Thymus (tissue), 11 donors: Measurements from ENCODE around the gene TYSND1. TPM values are rescaled to one million over a fixed set of nuclear protein-coding genes. Genes with fewer than 3 reads are reported as not detected.

Experiments
- DNase-seq, 9 donors: peaks; one replicate each; pipeline ENCODE4 v3.0.0-alpha.2; 2013; ENCODE audit warnings: low spot score in 9 of 9, low read depth in 6 of 9, missing footprints in 1 of 9
- H3K27ac ChIP-seq, 2 donors: one replicate each; pipeline ENCODE4 v1.5.1; 2013; ENCODE audit warnings: control low read depth in 1 of 2, low read depth in 1 of 2, low read length in 1 of 2, mild to moderate bottlenecking in 1 of 2, moderate library complexity in 1 of 2
- H3K27me3 ChIP-seq, 2 donors: one replicate each; pipeline ENCODE4 v1.5.1; 2013; ENCODE audit warnings: low read length in 1 of 2; ENCODE audit not compliant: control insufficient read depth in 2 of 2, insufficient read depth in 1 of 2
- H3K36me3 ChIP-seq, 2 donors: one replicate each; pipeline ENCODE4 v1.5.1; 2013; ENCODE audit warnings: low read length in 1 of 2, mild to moderate bottlenecking in 1 of 2, moderate library complexity in 1 of 2; ENCODE audit not compliant: control insufficient read depth in 2 of 2, insufficient read depth in 2 of 2
- H3K4me1 ChIP-seq, 2 donors: one replicate each; pipeline ENCODE4 v1.5.1; 2013; ENCODE audit warnings: low read length in 2 of 2; ENCODE audit not compliant: control insufficient read depth in 2 of 2, insufficient read depth in 2 of 2
- H3K4me3 ChIP-seq, 2 donors: one replicate each; pipeline ENCODE4 v1.5.1; 2013; ENCODE audit warnings: low read length in 2 of 2, control low read depth in 1 of 2, mild to moderate bottlenecking in 1 of 2
- H3K9me3 ChIP-seq, 2 donors: one replicate each; pipeline ENCODE4 v1.5.1; 2013; ENCODE audit warnings: low read length in 1 of 2, mild to moderate bottlenecking in 1 of 2; ENCODE audit not compliant: control insufficient read depth in 2 of 2, insufficient read depth in 1 of 2
- WGBS: extraction: QIAGEN DNeasy Blood & Tissue Kit; methylation state at CpG from one replicate; pipeline ENCODE4 v1.1.7; 2013; 5-methylcytosine and 5-hydroxymethylcytosine counted together
- polyA plus RNA-seq: library from polyadenylated mRNA; stranded (reverse); fragments of 200-250 nt; gene quantifications from one replicate; pipeline ENCODE4 v1.2.3, GENCODE V29; 2013
- total RNA-seq: library from RNA; stranded (reverse); fragments of 120-200 nt; gene quantifications from one replicate; pipeline ENCODE4 v1.2.4, GENCODE V29; 2013
- donor health status: healthy.

TYSND1 gene
- total and polyA plus RNA-seq, 2 donors = 8.1 to 18.1 TPM

GRCh38 chr10:70140297-70140696 lies 6.2 kb downstream of the TYSND1 start:
- Histone ChIP-seq H3K4me3 (no peak overlapping the region), H3K27ac (no peak overlapping the region), H3K4me1 (peaks cover 3 to 9% of the 10 kb centered on the region in 2 donors)

GRCh38 chr10:70139997-70140250 lies 6.6 kb downstream of the TYSND1 start:
- no peak overlapping the region for H3K4me3 ChIP-seq
- H3K9me3 ChIP-seq = no peaks in the 10 kb centered on the region
- no peak for DNase-seq
- H3K36me3 ChIP-seq = peaks cover 7 to 15% of the 10 kb centered on the region in 2 donors
- H3K4me1 ChIP-seq = peaks cover under 1 to 5% of the 10 kb centered on the region in 2 donors
- no peak overlapping the region for H3K27ac ChIP-seq
- 97% methylated on average over 6 of the region's 6 CpGs for WGBS
- no peaks in the 10 kb centered on the region for H3K27me3 ChIP-seq

More at GRCh38 chr10:70140297-70140696, 6.2 kb downstream of the TYSND1 start:
- 87% methylated on average over 5 of the region's 5 CpGs for WGBS
- H3K27me3 ChIP-seq = no peaks in the 10 kb centered on the region
- H3K9me3 ChIP-seq = no peaks in the 10 kb centered on the region
- H3K36me3 ChIP-seq = peaks cover 7 to 15% of the 10 kb centered on the region in 2 donors
- DNase-seq = no peak

GRCh38 chr10:70139151-70139996 lies 7.1 kb downstream of the TYSND1 start:
- Histone ChIP-seq H3K9me3 (no peaks in the 10 kb centered on the region), H3K27ac (no peak overlapping the region), H3K27me3 (no peaks in the 10 kb centered on the region), H3K36me3 (peaks cover 7 to 15% of the 10 kb centered on the region in 2 donors), H3K4me1 (peaks cover 0 to under 1% of the 10 kb centered on the region in 2 donors), H3K4me3 (no peak overlapping the region)
- WGBS = 97% methylated on average over 11 of the region's 11 CpGs
- no peak for DNase-seq

GRCh38 chr10:70137927-70138883 lies 8.3 kb downstream of the TYSND1 start:
- no peaks in the 10 kb centered on the region for H3K4me1 ChIP-seq
- no peak overlapping the region for H3K27ac ChIP-seq
- H3K27me3 ChIP-seq = peaks cover 0 to 3% of the 10 kb centered on the region in 2 donors
- H3K9me3 ChIP-seq = no peaks in the 10 kb centered on the region
- DNase-seq = no peak
- 96% methylated on average over 14 of the region's 14 CpGs for WGBS
- H3K4me3 ChIP-seq = no peak overlapping the region
- H3K36me3 ChIP-seq = peaks cover 7 to 9% of the 10 kb centered on the region in 2 donors

GRCh38 chr10:70137135-70137534 lies 9.4 kb downstream of the TYSND1 start:
- no peak for DNase-seq
- Histone ChIP-seq H3K9me3 (no peaks in the 10 kb centered on the region), H3K4me1 (peaks cover 3 to 4% of the 10 kb centered on the region in 2 donors), H3K27me3 (peaks cover 0 to 13% of the 10 kb centered on the region in 2 donors), H3K36me3 (peaks cover 6 to 7% of the 10 kb centered on the region in 2 donors), H3K4me3 (no peak overlapping the region), H3K27ac (no peak overlapping the region)
- 96% methylated on average over 9 of the region's 9 CpGs for WGBS

GRCh38 chr10:70135684-70136083 lies 10.8 kb downstream of the TYSND1 start:
- WGBS = 82% methylated on average over 7 of the region's 7 CpGs
- Histone ChIP-seq H3K27me3 (peaks cover 0 to 25% of the 10 kb centered on the region in 2 donors), H3K4me3 (no peak overlapping the region), H3K36me3 (peaks cover 6 to 7% of the 10 kb centered on the region in 2 donors), H3K4me1 (peaks cover 8 to 9% of the 10 kb centered on the region in 2 donors), H3K9me3 (no peaks in the 10 kb centered on the region), H3K27ac (no peak overlapping the region)
- no peak for DNase-seq

GRCh38 chr10:70135046-70135445 lies 11.5 kb downstream of the TYSND1 start:
- H3K27ac ChIP-seq = no peak overlapping the region
- 97% methylated on average over 3 of the region's 3 CpGs for WGBS

GRCh38 chr10:70132098-70133029 lies 14.1 kb downstream of the TYSND1 start, which contains the start of gene AIFM2:
Gene AIFM2, minus strand, starts transcription at chr10:70132825. Its CDS starts 8,741 bp downstream, at chr10:70124084.
- peaks cover 8 to 9% of the 10 kb centered on the region in 2 donors for H3K4me1 ChIP-seq
- no peaks in the 10 kb centered on the region for H3K36me3 ChIP-seq
- DNase-seq = peak in 1 of 9 donors; percentile 48
- WGBS = 10% methylated on average over 80 of the region's 80 CpGs
- peak within 1 kb of the TSS; percentile 45 to 59 for H3K4me3 ChIP-seq
- H3K27me3 ChIP-seq = peaks cover 0 to 25% of the 10 kb centered on the region in 2 donors
- no peaks in the 10 kb centered on the region for H3K9me3 ChIP-seq
- H3K27ac ChIP-seq = no peak within 1 kb of the TSS

More at GRCh38 chr10:70135046-70135445, 11.5 kb downstream of the TYSND1 start:
- Histone ChIP-seq H3K36me3 (peaks cover 6 to 7% of the 10 kb centered on the region in 2 donors), H3K4me3 (no peak overlapping the region), H3K27me3 (peaks cover 0 to 25% of the 10 kb centered on the region in 2 donors), H3K4me1 (peaks cover 8 to 9% of the 10 kb centered on the region in 2 donors), H3K9me3 (no peaks in the 10 kb centered on the region)
- DNase-seq = no peak
